GM21526 (cell line): Measurements from ENCODE around the gene ATP5F1D.

ENCODE experiments used
- ATAC-seq: cut with Tn5 transposase; IDR thresholded peaks from one replicate; pipeline ENCODE4 v1.9.1; 2021; ENCODE audit warnings: moderate library complexity; ENCODE audit not compliant: unreplicated experiment, low FRiP score

ATP5F1D gene

DNA sequence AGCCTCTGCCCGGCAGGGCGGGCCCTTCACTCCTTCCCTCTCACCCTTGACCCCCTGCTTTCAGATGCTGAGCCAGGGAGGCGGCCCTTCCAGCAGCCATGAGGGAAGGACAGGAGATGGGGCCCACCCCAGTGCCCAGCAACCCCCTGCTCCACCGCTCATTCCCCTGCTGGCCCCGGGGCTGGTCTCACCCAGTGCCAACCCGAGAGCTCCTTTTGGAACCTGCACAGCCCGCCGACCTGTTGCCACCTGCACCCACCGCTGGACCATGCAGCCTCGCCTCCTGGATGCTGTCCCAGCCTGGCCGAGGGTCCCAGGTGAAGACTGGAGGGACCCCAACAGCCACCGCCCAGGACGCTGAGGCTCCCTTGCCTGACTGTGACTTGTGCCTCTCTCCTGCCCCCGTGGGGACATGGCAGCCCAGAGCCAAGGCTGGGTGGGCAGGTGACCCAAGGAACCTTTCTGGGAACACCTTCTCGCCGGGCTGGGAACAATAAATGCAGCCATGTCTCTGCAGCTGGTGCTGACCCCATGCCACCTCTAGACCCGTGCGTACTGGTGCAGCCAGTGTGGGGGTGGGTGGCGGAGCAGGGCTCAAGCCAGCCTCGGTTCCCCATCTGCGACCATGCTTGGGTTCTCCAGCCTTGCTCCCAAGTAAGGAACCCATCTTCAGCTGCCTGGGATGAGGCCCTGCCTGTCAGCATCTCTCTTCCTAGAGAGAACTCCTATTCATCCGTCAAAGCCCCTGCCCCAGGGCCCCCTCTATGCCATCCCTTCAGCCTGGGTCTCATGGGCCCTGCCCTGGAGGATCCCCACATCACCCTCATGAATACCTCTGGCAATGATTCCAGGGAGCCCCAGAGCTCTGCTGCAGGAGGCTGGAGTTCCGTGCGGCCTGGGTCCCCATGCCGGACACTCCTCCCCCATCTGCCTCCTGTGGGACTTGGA lies 37.4 kb downstream of the ATP5F1D start:
- ATAC-seq = no peak

DNA sequence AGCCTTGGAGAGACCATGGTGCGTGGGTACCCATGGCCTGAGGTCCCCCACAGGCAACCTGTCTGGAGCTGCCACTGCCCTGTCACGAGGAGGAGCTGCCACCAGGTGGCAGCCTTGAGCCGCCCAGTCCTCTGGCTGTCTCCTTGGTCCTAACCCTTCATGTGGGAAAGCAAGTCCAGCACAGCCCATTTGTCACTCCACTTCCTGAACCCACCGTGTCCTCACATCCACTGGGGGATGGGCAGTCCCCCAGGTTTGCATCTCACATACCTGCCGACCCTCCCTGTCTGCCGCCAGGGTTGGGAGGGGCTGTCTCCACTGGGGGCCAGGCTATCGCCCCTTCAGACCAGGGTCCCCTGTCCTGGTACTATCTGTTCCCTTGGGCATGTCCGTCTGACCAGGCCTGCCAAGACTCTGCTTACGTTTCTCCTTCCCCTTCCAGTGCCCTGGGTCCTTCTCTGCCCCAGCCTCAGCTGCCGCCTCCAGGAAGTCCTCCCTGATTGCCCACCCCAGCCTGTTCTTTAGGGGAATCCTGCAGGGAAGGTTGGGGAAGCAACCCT lies 38.3 kb downstream of the ATP5F1D start:
- no peak for ATAC-seq

DNA sequence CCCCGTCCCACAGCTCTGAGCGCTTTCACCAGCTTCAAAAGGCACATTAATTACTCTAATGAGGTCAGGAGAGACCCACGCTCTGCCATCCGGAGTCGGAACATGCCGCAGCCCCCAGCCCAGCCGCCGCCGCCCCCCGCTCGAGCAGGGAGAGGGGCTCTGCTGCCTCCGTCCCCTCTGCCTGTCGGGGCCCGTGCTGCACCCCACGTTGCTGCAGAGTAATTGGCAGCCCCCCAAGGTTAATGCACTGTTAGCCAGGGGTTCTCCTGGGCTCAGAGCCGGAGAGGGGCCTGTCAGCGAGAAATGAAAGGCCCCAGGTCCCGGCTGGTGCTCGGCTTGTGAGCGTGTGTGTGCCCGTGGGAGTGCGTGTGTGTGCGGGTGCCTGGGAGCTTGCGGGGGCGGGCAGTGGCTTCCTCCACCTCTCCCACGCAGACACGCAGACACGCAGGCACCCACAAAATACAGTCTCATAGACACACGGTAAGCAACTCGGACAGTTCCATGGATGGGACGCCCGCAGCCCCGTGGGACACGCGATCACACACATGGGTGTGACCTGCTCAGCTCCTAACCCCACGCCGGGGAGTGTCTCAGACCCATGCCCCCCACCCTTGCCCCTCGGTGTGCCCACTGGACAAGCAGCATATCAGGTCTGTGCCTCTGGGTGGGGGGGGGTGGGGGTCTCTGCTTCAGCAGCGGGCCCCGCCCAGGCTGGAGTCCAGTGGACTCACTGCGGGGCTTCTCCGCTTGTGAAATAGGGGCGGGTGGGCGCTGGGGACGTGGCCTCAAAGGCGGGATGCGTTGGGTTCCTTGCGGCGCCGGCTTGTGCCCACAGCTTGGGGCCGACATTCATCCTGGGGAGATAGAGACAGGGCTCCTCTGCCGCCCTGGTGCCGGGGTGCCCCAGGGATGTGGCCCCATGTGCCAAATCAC lies 39.4 kb downstream of the ATP5F1D start:
- ATAC-seq = no peak

DNA sequence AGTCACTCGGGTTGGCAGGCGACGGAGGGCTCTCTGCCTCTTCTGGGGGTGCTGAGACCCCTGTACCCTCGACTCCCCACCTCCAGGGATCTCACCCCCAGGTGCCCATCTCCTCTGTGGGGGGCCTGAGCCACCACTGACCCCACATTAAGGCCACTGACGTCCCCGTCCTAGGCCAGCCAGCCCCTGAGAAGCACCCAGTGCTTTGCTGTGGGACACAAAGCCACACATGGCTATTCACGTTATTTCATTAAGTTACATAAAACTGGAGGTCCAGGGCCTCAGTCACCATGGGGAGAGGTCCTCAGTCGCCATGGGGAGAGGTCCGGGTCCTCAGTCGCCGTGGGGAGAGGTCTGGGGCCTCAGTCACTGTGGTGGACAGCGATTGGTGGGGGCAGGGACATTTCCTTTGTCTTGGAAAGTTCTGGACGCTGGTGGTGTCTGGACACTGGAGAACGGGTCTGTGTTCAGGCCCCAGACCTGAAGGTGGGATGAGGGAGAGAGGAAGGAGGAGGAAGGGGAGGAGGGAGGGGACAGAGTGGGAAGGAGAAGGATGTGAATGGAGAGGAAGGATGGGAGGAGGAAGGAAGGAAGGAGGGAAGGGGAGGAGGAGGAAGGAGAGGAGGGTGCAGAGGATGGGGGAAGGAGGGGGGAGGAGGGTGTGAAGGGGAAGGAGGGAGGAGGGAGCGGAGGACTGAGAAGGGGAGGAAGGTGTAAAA lies 40.2 kb downstream of the ATP5F1D start:
- ATAC-seq = no peak

DNA sequence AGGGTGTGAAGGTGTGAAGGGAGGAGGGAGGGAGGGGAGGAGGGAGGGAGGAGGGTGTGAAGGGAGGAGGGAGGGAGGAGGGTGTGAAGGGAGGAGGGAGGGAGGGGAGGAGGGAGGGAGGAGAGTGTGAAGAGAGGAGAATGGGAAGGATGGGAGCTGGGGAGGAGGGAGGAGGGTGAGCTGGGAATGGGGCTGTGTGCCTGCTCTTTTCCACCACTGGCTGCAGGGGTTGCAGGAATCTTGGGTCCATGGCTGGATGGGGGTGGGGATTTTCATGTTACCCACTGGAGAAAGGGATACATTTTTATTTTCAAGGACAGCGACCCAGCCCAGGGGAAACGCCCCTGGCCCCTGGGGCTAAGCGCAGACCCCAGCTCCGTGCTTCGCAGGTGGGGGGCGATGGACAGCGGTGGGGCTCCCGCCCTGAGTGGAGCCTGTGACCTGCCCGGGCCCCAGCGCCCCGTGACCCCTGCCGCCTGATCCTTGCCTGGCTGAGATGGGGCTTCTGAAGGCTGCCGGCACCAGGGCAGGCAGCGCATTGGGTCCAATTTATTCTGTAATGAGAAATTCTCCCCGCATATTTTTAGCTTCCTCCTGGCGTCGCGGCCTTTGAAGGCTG lies 41.1 kb downstream of the ATP5F1D start:
- no peak for ATAC-seq

DNA sequence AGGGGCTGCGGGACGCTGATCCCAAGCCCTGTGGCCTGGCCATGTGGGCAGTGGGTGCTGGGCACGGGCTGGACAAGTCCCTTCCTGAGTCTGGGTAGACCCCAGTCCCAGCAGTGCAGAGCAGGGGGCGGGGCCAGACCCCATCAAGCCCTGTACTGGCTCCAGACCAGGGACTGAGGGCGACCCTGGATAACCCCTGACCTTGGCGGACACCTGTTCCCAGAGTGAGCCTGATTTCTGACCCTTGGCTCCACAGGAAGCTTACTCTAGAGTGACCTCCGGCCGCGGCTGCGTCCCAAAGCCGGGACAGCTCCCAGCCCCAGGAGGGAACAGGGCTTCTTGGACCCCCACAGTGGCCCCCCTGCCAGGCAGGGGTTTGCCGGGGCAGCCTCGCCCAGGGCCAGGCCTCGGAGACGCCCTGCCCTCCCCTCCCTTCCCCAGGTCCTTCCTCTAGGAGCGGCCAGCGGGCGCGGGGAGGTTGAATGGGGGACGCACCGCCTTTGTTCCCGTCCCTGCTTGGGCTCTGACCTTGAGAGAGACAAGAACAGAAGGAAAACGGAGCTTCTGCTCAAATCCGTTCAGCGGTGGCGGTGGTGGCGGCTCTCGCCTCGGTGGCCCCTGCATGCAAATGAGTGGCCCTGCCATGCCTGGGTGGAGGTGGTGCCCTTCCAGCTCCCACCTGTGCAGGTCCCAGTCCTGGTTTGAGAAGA lies 41.8 kb downstream of the ATP5F1D start:
- ATAC-seq = no peak

DNA sequence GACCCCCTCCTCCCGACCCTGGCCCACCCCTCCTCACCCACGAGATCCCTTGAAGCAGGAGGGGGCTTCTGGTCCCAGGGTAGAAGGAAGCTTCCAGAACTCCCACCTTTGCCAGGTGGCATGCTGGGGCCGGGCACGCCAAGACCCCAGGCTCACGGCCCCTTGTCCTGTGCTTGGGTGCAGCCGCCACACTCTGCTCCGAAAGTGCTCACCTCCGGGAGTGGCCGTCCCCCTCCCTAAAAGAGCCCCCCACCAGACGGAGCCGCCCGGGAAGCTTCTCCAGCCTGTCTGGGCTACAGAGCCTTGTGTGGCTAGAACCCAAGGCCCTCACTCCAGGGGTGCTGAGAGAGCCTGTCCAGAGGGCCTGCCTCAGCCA lies 42.4 kb downstream of the ATP5F1D start:
- no peak for ATAC-seq

DNA sequence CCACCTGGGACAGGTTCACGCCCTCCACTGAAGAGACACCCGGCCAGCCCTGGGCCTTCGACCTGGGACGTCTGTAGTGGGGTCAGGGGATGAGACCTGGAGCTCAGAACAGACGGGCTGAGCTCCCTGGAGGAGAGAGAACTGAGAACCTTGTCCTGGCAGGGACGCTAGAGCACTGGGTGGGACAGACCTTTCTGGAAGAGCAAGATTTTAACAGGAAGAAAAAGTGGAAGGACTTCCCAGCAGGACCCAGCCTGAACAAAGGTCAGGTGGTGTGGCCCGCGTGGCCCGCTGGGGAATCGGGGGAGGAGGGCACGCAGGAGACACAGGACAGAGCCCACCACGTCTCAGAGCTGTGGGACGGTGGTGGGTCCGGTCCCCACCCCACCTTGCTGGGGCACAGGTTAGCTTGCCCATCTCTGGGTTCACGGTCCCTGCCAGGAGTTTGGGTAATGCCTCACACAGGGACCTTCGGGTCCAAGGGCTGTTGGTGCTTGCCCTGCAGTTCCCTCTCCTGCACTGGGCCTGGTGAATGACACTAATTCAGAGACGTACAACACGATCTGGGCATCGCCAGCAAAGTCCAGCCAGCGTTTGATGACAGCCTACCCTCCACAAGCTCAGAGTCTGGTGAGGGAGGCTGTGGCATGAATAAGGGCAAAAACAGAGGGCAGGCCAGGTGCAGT lies 42.9 kb downstream of the ATP5F1D start:
- no peak for ATAC-seq

DNA sequence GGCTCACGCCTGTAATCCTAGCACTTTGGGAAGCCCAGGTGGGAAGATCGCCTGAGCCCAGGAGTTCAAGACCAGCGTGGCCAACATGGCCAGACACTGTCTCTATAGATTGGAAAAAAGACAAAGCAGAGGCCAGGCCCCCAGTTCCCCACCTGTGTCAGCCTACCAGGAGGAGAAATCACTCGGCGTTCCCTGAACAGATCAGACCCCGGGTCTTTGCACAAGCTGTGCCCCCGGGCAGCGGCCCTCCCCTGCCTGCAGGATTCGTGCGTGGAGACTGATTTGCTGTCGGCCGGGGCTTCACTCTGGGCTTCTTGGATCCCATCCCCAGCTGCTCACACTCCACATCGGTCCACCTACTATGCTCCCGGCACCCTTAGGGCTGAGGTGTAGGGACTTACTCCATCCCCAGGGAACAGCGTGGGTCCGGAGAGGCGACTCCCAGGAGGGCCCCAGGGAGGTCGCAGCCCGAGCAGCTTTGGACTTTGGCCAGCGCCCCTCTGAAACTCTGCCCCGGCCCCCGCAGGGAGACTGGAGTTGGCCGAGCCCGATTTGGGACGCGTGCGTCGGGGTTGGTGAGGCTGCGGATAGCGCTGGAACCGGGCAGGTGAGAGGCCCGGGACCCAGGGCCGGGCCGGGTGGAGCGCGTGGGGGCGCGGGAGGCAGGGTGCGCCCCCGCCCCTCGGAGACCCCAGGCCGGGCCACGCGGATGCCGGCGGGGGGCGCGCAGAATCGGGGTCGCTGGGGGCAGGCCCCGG lies 43.6 kb downstream of the ATP5F1D start:
- no peak for ATAC-seq

DNA sequence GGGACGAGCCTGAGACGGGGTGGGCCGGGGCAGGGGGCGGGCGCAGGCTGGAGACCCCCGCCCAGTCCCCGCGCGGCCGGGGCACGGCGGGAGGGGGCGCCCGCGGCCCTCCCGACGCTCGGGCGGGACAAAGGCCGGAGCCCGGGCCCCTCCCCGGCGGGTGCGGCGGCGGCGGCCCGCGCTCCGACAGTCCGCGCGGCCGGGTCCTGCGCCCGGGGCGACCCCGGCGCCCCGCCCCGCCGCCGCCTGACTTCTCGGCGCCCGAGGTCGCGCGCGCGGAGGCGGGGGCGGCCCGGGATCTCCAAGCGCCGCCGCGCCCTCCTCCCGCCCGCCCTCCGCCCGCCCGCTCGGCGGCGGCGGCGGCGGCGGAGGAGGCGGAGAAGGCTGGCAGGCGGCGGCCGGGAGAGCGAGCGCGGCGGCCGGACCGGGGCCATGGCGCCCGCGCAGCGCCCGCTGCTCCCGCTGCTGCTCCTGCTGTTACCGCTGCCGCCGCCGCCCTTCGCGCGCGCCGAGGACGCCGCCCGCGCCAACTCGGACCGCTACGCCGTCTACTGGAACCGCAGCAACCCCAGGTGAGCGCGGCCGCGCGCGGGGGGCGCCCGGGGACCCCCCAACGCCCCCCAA lies 44.3 kb downstream of the ATP5F1D start, which contains the start of gene EFNA2:
Gene EFNA2 (plus strand): TSS at position 137 of the 624 bp plus-strand sequence. CDS start 296 bp downstream, at position 433.
- no peak for ATAC-seq

DNA sequence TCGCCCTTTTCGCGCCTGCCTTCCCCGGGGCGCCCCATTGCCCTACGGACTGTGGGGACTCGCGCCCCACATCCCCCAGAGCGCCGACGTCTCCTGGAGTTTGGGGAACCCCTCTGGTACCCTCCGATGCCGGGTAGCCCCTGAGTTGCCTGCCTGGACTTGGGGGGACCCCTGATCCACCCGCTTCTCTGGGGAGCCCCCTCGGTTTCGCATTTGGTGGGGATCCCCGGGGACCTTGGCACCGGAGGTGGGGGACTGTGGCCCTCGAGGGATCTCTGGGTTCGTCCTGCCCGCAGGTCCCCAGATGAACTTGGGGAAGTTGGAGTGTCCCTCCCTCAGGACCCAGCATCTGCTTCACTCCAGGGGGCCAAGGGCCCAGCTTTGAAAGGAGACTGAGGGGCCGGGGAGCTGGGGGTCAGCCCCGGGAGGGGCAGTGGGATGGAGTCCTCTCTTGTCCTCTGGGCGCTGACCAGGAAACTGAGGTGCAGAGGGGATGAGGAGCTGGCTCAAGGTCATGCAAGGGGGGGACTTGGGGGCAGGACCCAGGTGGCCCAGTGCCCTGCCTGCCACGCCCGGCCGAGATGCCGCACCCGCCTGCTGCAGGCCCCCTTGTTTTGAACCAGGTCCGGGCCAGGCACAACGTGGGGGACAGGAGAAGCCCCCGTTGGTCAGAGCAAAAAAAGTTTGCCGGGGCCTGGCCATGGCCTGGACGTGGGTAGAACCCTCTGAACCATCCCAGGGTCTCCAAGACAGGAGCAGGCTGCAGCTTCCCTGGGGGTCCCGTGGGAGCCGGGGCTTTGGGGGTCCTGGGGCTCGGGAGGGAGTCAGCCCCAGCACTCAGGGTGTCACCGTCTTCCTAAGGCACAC lies 45.2 kb downstream of the ATP5F1D start:
- ATAC-seq = no peak

DNA sequence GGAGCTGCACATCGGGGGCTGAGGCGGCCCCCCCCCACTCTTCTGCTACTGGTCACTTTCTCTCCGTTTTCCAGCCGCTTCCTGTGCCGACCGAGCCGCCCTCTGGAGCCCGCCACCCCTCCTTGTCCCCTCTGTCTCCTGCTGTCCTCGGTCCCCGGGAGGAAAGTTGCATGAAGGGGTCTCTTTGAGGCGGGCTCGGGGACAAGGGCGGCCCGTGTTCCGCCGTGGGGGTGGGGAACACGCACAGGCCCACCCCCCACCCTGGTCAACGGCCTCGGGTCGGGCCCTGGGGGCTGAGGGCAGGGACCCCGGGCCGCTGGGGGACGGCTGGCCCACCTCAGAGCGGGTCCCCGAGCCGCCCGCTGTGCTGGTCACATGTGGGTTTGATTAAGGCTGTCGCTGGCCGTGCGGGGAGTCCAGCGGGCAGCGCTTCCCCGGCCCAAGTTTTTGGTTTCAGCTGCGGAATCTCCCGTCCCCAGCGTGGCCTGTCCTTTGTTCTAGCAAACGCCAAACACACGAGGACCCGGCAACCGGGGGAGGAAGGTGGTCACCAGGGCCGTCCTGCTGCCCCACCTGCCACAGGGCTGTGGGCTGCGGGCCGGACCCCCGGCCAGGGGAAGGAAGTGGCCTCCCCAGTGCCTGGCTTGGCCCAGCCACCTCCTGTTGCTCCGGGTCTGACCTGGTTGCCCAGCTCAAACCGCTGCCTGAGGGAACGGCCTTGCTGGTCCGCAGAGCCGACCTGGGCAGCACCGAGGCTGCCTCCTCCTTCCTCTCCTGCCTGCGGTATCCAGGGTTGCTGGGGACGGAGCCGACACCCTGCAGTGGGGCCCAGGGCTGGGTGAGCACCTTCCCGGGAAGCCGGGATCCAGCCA lies 46.0 kb downstream of the ATP5F1D start:
- ATAC-seq = no peak

DNA sequence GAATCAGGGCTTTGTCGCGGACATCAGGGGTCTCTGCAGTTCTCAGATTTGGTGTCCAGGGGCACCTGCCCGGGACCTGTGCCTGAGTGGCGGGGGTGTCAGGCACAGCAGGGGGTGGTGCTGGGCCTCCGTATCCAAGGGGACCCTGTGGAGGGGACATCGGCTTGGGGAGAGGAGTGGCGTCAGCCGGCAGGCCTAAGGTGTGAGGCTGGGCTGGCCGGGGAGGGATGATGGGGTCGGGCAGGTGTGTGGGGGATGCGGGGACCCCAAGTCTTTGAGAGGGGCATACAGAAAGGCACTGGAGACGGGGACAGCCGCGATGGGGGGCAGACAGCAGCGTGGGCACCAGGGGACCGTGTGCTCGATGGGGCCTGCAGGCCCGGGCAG lies 46.7 kb downstream of the ATP5F1D start:
- no peak for ATAC-seq

DNA sequence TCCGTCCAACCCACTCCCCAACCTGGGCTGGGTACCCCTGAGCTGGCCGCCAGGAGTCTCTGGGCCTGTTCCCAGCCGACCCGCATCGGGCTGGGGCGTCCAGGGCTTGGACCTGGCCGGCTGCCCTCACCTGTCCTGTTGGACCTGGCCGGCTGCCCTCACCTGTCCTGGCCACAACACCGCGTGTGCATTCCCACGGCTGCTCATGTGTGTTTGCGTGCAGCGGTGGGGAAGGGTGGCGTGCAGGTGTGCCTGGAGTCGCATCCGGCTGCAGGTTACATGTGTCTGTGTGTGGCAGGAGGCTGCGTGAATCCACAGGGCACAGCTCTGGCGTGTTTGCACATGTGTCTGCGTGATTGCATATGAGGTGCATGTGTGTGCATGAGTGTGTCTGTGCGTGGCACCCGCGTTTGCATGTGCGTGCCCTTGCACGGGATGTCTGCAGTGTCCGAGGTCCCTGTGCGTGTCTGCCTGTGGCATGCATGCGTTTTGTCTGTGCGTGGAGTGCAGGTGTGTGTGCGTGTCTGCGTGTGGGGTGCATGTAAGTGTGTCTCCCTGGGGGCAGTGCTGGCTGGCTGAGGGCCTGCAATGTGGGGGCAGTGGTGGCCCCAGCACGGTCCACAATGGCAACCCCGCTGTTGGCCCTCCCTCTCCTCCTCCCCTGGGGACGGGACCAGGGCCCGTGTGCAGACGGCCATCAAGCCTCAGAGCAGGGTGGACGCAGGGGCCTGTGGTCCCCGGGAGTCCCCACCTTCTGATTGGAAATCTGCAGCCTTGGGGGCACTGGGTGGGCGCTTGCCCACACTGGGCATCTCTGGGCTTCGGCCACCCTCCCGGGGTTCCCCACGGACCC lies 47.5 kb downstream of the ATP5F1D start:
- no peak for ATAC-seq

DNA sequence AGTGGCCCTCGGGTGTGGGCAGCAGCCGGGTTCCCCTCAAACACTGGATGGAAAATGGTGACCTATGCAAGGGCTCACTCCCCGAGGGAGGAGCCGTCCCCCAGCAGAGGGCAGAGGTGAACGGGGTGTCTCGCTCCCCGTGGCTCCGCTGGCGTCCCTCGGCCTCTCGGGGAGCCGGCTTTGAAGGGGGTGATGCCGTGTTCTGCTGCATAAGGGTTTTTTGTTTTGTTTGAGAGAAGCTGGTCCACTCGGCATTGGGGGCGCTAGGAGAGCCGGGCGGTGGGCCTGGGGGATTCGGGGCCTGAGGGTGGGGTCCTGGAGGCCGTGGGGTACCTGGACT lies 48.1 kb downstream of the ATP5F1D start:
- no peak for ATAC-seq
